Hematopoietic multipotent progenitor cell (in vitro differentiated cells): Measurements from ENCODE around the gene SFXN2. TPM values are rescaled to one million over a fixed set of nuclear protein-coding genes. Genes with fewer than 3 reads are reported as not detected.
A peak's percentile ranks its signal among the peaks of the same experiment; 100 is the strongest.
"Not testable (repeated sequence)": the region's sequence is repeated elsewhere in the genome, so short reads cannot be mapped to it uniquely, and the experiment has no call there.

ENCODE experiments used
- DNase-seq, 3 donors: peaks; one replicate each; pipeline ENCODE4 v3.0.0-alpha.2; 2011 to 2015; ENCODE audit warnings: low read depth in 2 of 3, low spot score in 2 of 3
- total RNA-seq: library from RNA; depleted of rRNA; stranded (reverse); fragments of >200 nt; gene quantifications from one replicate; pipeline ENCODE4 v1.2.3, GENCODE V29; 2012

Gene SFXN2
- total RNA-seq, 1 donor = 14.5 TPM

DNA sequence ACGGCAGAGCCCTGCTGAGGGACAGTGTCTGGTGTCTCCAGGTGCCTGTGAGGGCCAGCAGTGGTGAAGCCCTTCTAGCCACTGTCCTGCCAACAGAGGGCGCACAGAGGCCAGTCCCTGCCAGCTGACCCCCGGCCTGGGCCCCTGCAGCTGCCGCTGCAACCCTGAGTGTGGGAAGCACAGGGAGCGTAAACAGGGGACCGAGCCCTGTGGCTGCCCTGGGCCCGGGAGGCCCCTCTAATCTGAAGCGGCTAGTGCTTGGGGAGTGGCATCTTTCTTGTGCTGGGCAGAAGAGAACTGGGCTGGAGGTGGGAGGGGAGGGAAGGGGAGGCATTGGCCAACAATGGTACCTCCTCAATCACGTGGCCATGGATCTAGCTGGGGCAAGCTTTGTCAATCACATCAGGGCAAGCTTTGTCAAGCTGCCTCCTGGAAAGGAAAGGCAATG, 35.6 kb upstream of the SFXN2 start:
- DNase-seq = peak in 2 of 3 donors; percentile 41 to 42

- no peak for DNase-seq
These were observed 34.8 kb upstream of the SFXN2 start for GRCh38 chr10:102679596-102679995.

GRCh38 chr10:102681696-102682095, 32.7 kb upstream of the SFXN2 start:
- DNase-seq = no peak

DNA sequence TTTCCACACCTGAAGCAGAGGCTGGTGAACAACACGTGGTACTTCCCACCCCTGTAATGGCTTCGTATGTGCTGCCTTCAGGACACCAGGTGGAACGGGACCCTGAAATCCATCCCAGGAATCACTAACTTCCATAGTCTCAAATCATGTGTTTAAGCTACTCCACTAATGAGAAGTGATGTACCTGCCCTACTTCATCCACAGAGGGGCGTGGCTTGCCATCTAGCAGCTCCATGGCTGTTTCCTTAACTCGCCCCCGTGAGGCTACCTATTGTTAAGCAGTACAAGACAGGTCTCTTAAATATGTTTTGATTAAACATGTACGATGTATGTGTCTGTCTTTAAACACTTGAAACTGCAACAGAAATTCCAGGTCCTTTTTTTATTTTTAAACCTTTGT, 32.0 kb upstream of the SFXN2 start:
- DNase-seq = no peak

DNA sequence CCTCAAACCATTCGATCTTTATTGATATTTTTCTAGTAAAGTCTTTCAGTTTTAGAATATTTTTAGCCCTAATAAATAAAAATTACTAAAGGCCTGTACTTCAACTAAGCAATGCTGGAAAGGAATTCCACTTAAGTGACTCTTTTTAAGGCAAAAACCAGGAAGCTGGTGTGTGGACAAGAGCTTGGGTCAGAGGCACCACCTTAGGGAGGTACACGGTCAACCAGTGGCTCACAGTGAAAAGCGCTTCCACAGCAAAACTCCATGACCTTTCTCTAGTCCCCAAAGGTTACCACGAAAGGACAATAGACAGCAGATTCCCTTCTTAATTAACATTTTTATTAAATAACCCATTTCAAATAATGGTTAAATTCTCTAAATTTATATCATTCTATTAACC, 31.5 kb upstream of the SFXN2 start:
- no peak for DNase-seq

DNA sequence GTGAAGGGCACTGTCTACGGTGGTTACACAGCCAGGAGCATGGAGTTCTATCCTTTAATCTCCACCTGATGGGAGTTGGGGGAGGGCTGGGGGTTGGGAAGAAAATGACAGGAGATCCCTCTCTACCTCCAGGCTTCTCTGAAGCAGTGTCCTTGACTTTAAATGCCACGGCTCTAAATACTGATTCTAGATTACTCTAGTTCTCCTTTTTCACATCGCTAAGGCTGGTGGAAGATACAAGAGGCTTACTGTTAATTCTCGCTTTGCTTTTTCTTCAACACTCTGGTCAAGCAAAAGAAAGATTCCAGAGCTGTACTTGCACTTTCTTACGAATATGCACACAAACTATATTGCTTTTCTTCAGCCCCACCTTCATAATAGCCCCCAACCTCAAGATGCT, 30.7 kb upstream of the SFXN2 start:
- DNase-seq = no peak

DNA sequence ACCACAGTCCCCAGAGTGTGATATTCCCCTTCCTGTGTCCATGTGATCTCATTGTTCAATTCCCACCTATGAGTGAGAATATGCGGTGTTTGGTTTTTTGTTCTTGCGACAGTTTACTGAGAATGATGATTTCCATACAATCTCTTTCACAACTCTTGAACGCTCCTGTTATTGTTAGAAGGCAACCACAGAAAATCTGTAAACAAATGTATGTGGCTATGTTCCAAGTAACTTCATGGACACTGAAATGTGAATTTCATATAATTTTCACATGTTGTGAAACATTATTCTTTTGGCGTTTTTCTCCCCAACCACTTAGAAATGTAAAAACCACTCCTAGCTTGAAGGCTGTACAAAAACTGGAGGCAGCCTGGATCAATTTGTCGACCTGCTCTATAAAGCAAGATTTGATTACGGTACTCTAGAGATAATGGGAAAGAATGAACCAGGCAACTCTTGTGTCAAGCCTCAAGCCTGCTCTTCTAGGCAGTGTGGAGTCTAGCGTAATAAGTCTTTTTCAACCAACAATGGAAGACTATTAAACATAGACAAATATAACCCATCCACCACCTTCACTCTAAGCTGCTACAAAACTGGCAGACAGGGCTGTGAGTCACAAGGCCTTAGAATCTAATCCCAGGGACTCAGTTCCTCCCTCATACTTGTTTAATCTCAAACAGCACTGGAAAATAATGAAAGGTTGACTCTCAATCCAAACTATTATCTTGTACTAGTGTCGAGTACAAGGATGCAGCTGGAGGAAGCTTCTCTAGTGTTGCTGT, 23.0 kb upstream of the SFXN2 start:
- no peak for DNase-seq

DNA sequence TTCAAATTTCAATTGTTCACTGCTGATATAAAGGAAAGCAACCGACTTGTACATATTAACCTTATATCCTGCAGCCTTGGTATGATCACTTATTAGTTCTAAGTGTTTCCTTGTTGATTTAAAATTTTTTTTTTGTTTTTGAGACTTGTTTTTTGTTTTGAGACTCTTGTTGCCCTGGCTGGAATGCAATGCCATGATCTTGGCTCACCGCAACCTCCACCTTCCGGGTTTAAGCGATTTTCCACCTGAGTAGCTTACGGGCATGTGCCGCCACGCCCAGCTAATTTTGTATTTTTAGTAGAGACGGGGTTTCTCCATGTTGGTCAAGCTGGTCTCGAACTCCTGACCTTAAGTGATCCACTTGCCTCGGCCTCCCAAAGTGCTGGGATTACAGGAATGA, 19.0 kb upstream of the SFXN2 start:
- DNase-seq = not testable (repeated sequence)

GRCh38 chr10:102696736-102697135, 17.7 kb upstream of the SFXN2 start:
- DNase-seq = no peak

DNA sequence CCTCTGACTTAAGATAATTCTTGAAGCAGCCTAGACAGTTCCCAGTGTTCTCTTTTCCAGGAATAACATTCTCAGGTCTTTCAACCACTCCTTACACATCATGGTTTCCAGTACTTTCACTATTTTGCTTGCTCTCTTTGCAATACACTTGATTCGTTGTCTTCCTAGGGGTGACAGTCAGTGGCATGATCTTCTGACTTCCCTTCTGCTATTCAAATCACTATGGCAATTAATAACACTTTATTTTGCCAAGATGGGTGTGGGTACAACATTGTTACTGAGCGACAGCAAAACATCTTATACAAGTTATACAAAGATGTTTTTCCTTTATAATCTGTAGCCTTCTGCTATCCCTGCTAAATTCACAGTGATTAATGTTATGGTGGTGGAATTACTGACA, 15.5 kb upstream of the SFXN2 start:
- DNase-seq = no peak

DNA sequence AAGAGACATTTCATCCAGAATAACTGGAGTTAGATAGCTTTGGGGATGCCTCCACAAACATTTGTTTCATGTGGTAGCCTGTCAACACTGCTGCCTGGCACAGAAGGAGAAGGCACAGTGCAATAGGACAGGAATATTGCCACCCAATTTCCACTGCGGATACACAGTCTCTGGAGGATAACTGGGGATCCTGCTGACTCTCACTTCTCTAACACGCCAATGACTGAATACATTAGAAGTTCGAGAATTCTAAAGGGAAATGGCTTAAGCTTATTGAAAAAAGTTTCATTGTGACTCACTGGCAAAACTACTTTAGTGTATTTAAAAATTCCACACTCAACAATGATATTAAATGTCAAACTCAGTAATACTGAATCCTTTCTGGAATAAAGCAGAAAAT, 13.2 kb upstream of the SFXN2 start:
- no peak for DNase-seq

DNA sequence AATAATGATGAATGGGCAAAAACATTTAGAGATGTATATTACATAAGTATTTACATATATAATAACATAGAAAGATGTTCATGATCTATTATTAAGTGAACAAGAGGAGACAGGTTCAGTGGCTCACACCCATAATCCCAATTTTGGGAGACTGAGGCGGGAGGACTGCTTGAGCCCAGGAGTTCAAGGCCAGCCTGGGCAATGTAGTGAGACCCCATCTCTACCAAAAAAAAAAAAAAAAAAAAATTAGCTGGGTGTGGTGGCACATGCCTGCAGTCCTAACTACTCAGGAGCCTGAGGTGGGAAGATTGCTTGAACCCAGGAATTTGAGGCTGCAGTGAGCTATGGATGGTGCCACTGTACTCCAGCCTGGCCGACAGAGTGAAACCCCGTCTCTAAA, 12.6 kb upstream of the SFXN2 start:
- DNase-seq = no peak

- no peak for DNase-seq
These were observed 11.7 kb upstream of the SFXN2 start for GRCh38 chr10:102702742-102703141.

GRCh38 chr10:102704915-102705314, 9.5 kb upstream of the SFXN2 start:
- no peak for DNase-seq

GRCh38 chr10:102705531-102705930, 8.9 kb upstream of the SFXN2 start:
- no peak for DNase-seq

DNA sequence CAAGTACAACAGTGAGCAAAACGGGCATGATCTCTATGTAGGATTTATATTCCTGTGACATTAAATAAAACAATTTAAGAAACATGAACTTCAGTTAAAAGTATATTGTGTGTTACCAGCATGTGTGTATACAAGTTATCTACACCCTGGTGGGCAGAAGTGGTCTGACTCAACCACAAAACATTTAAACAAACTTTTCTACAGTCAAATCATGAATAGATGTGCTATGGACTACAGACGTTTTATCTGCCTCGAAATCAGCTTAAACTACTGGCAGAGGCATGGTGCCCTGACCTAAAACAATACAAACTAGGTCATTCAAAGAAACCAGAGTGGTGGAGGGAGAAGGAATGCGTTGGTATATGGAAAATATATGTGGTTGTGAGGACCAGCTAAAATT, 3.8 kb upstream of the SFXN2 start:
- no peak for DNase-seq

DNA sequence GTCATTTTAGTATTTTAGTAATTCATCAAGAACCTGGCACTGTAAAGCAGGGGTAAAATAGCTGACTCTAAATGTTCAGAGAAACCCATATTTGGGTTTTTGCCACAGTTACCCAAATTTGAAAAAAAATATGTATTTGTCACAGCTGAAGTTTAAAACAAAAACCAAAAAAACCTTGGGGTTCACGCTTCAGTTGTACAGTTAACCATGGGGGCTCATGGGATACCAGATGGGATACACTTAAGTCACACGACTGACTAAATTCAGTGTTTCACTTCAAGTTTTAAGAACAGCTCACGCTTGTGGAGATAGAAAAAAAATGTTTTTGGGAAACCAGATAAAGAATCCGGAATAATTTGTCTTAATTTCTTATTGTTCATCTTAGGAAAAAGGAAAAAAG, 2.3 kb upstream of the SFXN2 start:
- no peak for DNase-seq

DNA sequence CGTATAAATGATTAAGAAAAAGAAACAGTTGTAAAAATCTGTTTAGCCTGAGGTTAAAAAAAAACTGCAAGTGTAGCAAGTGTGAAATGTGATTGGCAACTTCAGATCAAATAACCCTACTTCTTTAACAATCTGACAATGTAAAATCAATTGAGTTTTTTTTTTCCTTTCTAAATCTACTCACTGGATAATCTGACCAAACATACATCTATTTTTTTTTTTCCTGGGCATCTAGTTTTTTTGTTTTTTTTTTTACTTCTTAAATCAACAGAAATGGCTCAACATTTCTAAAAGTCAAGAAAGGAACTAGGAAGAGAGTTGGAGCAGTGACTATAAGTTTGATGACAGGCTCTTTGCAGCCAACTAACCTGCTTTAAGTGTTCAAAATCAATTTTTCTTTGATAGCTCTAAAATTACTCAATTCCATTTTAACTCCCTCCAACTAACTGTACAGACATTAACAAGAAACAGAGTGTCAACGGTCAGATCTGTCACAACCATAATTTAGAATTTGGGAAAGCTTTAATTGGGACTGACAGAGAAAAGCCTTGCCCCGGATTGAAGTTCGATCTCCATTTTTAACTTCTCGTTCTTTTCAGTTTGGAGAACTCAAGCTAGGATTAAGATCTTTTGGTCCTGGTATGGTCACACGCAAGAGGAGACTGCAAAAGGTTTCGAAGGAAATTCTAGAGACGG, 1.4 kb upstream of the SFXN2 start:
- DNase-seq = peak in 1 of 3 donors; percentile 12

DNA sequence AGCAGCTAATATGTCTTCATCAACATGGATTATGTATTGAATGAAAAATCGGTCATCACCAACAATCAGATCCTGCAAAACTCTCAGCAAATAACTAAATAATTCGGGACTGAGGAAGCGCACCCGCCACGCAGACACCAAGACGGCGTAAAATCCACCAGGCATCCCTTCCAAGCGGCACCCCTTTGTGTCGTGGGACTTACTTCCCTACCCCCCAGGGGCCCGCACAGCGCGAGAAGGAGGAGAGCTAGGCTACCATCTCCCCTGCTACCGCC, 960 bp upstream of the SFXN2 start:
- DNase-seq = no peak

DNA sequence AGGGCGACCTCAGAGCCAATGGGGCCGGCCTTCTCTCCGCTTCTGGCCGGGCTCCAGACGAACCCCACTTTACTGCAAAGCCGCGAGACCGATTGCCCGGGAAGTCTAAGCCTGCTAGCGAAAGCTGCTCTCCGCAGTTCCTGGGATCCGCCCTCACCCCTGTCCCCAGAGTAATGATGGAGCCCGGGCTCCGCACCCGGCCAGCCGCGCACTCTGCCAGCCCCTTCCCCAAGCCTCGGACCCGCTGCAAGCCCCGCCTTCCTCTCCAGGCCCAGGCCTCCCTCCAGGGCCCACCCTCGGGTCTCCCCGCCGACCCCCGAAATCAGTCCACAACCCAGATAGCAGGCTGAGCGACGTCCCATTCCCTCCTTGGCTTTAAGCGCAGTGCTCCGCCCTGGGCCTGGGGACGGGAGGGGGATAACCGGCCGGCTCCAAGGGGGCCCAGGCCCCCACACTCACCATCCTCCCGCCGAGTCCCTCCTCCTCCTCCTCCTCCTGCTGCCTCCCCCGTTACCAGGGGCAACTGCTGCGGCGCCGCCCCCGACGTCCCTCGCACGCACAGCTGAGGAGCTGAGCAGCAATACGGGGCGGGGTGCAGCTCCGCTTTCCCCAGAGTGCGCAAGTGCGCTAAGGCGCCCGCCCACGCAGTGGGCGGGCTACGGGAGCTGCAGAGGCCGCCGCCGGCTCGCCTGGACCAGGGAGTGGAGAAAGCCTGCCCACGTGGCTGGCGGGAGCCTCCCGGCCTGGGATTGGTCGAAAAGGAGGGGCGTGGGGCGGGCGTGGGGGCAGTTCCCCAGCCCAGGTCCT, 419 bp upstream of the SFXN2 start, which contains the start of gene ARL3:
ARL3 (minus strand) TSS at position 584 of the 807 bp plus-strand sequence; CDS start at position 462, 122 bp downstream.
- peak; percentile 83 to 98 (median 98) for DNase-seq

- DNase-seq = no peak
These were observed 1.4 kb downstream of the SFXN2 start for GRCh38 chr10:102715880-102716279.
